HCT116 (cell line): ENCODE results near the gene BICD1. TPM values are rescaled to one million over a fixed set of nuclear protein-coding genes. Genes with fewer than 3 reads are reported as not detected.

Experiments
- ATAC-seq: fragments of 200-7000 bp; cut with Tn5 transposase; 2 replicates; pipeline ENCODE4 v1.9.1; 2020; ENCODE audit warnings: mild to moderate bottlenecking, moderate library complexity
- BruUV-seq: library from RNA; stranded (reverse); fragments of 400-500 nt; replicated peaks from 2 replicates; lab custom pipeline; 2021; lab: Mats Ljungman, UMichigan
- CTCF ChIA-PET: fragments of 300-600 bp; sonication (Branson Sonifier 250); formaldehyde crosslinking; loops from one replicate; lab custom pipeline; 2021; ENCODE audit warnings: antibody characterized with exemption; lab: Charles Lee
- POLR2A ChIA-PET: fragments of 300-600, 350-600 bp; sonication (Branson Sonifier 250); formaldehyde crosslinking; loops from one replicate; lab custom pipeline; 2021; ENCODE audit warnings: antibody characterized with exemption; lab: Charles Lee
- RAD21 ChIA-PET, 2 experiments: fragments of 300-600 bp; sonication (Branson Sonifier 250); formaldehyde crosslinking; loops; one replicate each; lab custom pipeline; 2023; ENCODE audit warnings: low total read pairs in 2 of 2; ENCODE audit not compliant: uncharacterized antibody in 2 of 2, unreplicated experiment in 2 of 2, low non-redundant PET in 1 of 2; lab: Charles Lee
- DNase-seq: peaks from one replicate; pipeline ENCODE4 v3.0.0-alpha.2; 2010; ENCODE audit warnings: low read depth, low spot score
- H2AFZ ChIP-seq: fragments of 200-600 bp; shearing (Covaris generic), sonication (generic); 2 replicates; pipeline ENCODE4 v1.6.1; 2017; ENCODE audit warnings: low read depth, mixed run types, mixed read lengths, antibody characterized with exemption, low read length; ENCODE audit not compliant: poor library complexity, severe bottlenecking
- H3K27ac ChIP-seq: 2 replicates; pipeline ENCODE4 v1.5.1; 2012; ENCODE audit warnings: low read depth, low read length
- H3K27me3 ChIP-seq: fragments of 200-600 bp; sonication (generic); 2 replicates; pipeline ENCODE4 v1.6.1; 2016; ENCODE audit warnings: mixed run types, low read length, mixed read lengths; ENCODE audit not compliant: insufficient read depth
- H3K36me3 ChIP-seq, 2 experiments: fragments of 200-500 bp in 1 of 2; fragments of 200-600 bp in 1 of 2; sonication (Bioruptor generic) in 1 of 2; sonication (generic) in 1 of 2; 2 replicates each; pipeline versions ENCODE4 v1.5.1 to v1.6.1; 2014 to 2016; ENCODE audit warnings: low read length in 2 of 2, inconsistent platforms in 1 of 2, mixed read lengths in 1 of 2, mixed run types in 1 of 2; ENCODE audit not compliant: insufficient read depth in 2 of 2, control insufficient read depth in 1 of 2
- H3K4me1 ChIP-seq, 2 experiments: fragments of 200-600 bp in 1 of 2; sonication (generic) in 1 of 2; 2 replicates each; pipeline versions ENCODE4 v1.5.1 to v1.6.1; 2012 to 2017; ENCODE audit warnings: low read length in 2 of 2, inconsistent platforms in 1 of 2, mild to moderate bottlenecking in 1 of 2, mixed read lengths in 1 of 2, mixed run types in 1 of 2, moderate library complexity in 1 of 2; ENCODE audit not compliant: insufficient read depth in 2 of 2, control insufficient read depth in 1 of 2
- H3K4me2 ChIP-seq: fragments of 200-600 bp; sonication (generic); 2 replicates; pipeline ENCODE4 v1.6.1; 2017; ENCODE audit warnings: mixed run types, low read length, mixed read lengths
- H3K4me3 ChIP-seq, 2 experiments: fragments of 200-600 bp in 1 of 2; sonication (generic) in 1 of 2; replicated peaks in 1 of 2; 2 replicates each; pipeline ENCODE4 v1.5.1; 2011 to 2016; ENCODE audit warnings: low read length in 2 of 2, control low read depth in 1 of 2, low read depth in 1 of 2, mild to moderate bottlenecking in 1 of 2, mixed read lengths in 1 of 2, mixed run types in 1 of 2
- H3K79me2 ChIP-seq: fragments of 200-600 bp; sonication (generic); 2 replicates; pipeline ENCODE4 v1.6.1; 2017; ENCODE audit warnings: mild to moderate bottlenecking, mixed run types, low read length, moderate library complexity, mixed read lengths; ENCODE audit not compliant: insufficient read depth
- H3K9ac ChIP-seq: fragments of 200-600 bp; sonication (generic); 2 replicates; pipeline ENCODE4 v1.6.1; 2016; ENCODE audit warnings: low read length, mixed read lengths
- H3K9me2 ChIP-seq: fragments of 200-600 bp; sonication (generic), shearing (Covaris generic); 2 replicates; pipeline ENCODE4 v1.6.1; 2017; ENCODE audit warnings: mixed run types, mild to moderate bottlenecking, moderate library complexity; ENCODE audit not compliant: insufficient read depth
- H3K9me3 ChIP-seq, 2 experiments: fragments of 200-500 bp in 1 of 2; fragments of 200-600 bp in 1 of 2; sonication (Bioruptor generic) in 1 of 2; sonication (generic) in 1 of 2; 2 replicates each; pipeline ENCODE4 v1.6.1; 2014 to 2017; ENCODE audit warnings: low read length in 2 of 2, mixed read lengths in 2 of 2, inconsistent platforms in 1 of 2, low read depth in 1 of 2, mild to moderate bottlenecking in 1 of 2, mixed run types in 1 of 2, moderate library complexity in 1 of 2; ENCODE audit not compliant: control insufficient read depth in 1 of 2, insufficient read depth in 1 of 2
- H4K20me1 ChIP-seq: fragments of 200-600 bp; sonication (generic), shearing (Covaris generic); 2 replicates; pipeline ENCODE4 v1.6.1; 2017; ENCODE audit warnings: mixed run types, mild to moderate bottlenecking, moderate library complexity; ENCODE audit not compliant: insufficient read depth
- CBX3 ChIP-seq: IDR thresholded peaks from 2 replicates; pipeline ENCODE4 v1.6.1; 2012; ENCODE audit warnings: low read depth
- CEBPB ChIP-seq: IDR thresholded peaks from 2 replicates; pipeline ENCODE4 v1.6.1; 2012; ENCODE audit warnings: low read depth
- EZH2 ChIP-seq: fragments of 200-600 bp; sonication (generic); IDR thresholded peaks from 2 replicates; pipeline ENCODE4 v1.6.1; 2017; ENCODE audit warnings: antibody characterized with exemption, mixed run types
- EZH2phosphoT487 ChIP-seq: fragments of 200-600 bp; IDR thresholded peaks from 2 replicates; pipeline ENCODE4 v1.6.1; 2018; ENCODE audit warnings: antibody characterized with exemption, borderline replicate concordance
- FOSL1 ChIP-seq: IDR thresholded peaks from 2 replicates; pipeline ENCODE4 v1.6.1; 2012; ENCODE audit warnings: low read depth
- JUND ChIP-seq: IDR thresholded peaks from 2 replicates; pipeline ENCODE4 v1.6.1; 2012
- REST ChIP-seq: IDR thresholded peaks from 2 replicates; pipeline ENCODE4 v1.6.1; 2012; ENCODE audit warnings: low read depth
- YY1 ChIP-seq: IDR thresholded peaks from 2 replicates; pipeline ENCODE4 v1.6.1; 2011; ENCODE audit warnings: low read length, low read depth, moderate library complexity, mild to moderate bottlenecking; ENCODE audit not compliant: insufficient replicate concordance; ENCODE audit errors: extremely low read depth
- ZFX ChIP-seq: fragments of 450-650 bp; IDR thresholded peaks from 2 replicates; pipeline ENCODE4 v1.6.1; 2017
- ZNF274 ChIP-seq: fragments of 200-500 bp; sonication (Bioruptor generic); IDR thresholded peaks from 2 replicates; pipeline ENCODE4 v1.6.1; 2014; ENCODE audit warnings: mild to moderate bottlenecking, low read depth, low read length, inconsistent platforms
- intact Hi-C: fragments of 100-400 bp; cut with micrococcal nuclease; formaldehyde crosslinking; loops from 2 replicates; pipeline ENCODE4 v1.10.0; 2022
- total RNA-seq: library from RNA; stranded (reverse); gene quantifications from one replicate; pipeline ENCODE4 v1.2.1, GENCODE V29; 2021; ENCODE audit not compliant: unreplicated experiment

BICD1 gene
- total RNA-seq, 1 experiment from 2014 or later: 32.5 TPM

DNA sequence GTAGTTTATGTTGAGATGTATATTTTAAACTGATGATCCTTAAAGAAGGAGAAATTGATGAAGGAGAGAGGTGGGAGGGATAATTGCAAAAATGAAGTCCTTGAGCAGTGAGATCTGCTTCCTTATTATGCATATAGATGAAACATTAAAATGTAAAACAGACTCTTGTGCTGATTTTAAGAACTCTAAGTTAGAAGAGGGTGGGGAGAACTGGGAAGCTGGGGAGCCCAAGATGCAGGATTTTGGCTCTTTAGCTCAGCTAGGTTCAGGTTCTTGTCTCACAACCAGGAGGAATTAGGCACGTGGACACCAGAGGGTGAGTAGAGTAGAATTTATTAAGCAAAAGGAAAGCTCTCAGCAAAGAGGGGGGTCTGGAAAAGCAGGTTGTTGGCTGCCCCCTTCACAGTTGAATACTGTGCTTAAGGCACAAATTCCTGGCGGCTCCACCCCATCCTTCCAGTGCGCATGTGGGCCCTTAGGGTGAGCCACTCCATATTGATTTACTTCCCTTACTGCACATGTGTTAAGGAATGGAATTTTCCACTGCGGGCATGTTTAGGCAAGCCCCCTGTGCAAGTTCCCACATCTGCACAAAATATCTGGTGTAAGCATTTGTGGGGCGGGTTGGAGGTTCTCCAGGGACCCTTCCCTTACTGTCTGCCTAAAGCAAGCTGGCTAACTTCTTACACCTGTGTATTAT lies 141.9 kb downstream of the BICD1 start (continued):
- no peak for TF ChIP-seq REST
- no peak for TF ChIP-seq EZH2
- TF ChIP-seq CEBPB: no peak
- no peak for TF ChIP-seq YY1
- TF ChIP-seq EZH2phosphoT487: no peak

- Histone ChIP-seq H3K9me2 (no peaks in the 10 kb centered on the region), H3K36me3 (no peaks in the 10 kb centered on the region), H3K4me2 (no peak overlapping the region), H3K79me2 (0 out of 2 replicates have a peak, but pooled peaks cover 2% of the 10 kb centered on the region), H4K20me1 (no peaks in the 10 kb centered on the region), H3K4me1 (peaks cover 3 to 15% of the 10 kb centered on the region in 2 experiments; a peak in 2 of 4 replicates), H3K9me3 (peaks cover 0 to 4% of the 10 kb centered on the region in 2 experiments; a peak in 1 of 4 replicates), H2AFZ (no peak overlapping the region), H3K9ac (no peak overlapping the region), H3K27ac (no peak overlapping the region), H3K27me3 (no peaks in the 10 kb centered on the region), H3K4me3 (no peak overlapping the region)
- no TSS peak for BruUV-seq
- ChIA-PET CTCF (no interaction called here), RAD21 (no interaction called here), POLR2A (no interaction called here)
- no peak for DNase-seq
- no peak for ATAC-seq
- no peak for TF ChIP-seq CBX3
- TF ChIP-seq JUND: 0 out of 2 replicates have a peak, but pooled peaks have one; percentile 16
- 0 out of 2 replicates have a peak, but pooled peaks have one; percentile 10 for TF ChIP-seq CEBPB
- no peak for TF ChIP-seq ZNF274
- 0 out of 2 replicates have a peak, but pooled peaks have one; percentile 13 for TF ChIP-seq FOSL1
- TF ChIP-seq ZFX: no peak
- intact Hi-C loops: no loop called here
Measured at GRCh38 chr12:32249777-32250176, 143.1 kb downstream of the BICD1 start.
